NT2/D1 (cell line): ENCODE measurements around the gene SQOR.

ENCODE experiments used
- DNase-seq: peaks from one replicate; pipeline ENCODE4 v3.0.0-alpha.2; 2011; ENCODE audit warnings: low read depth, low spot score
- H3K27me3 ChIP-seq: 2 replicates; pipeline ENCODE4 v1.6.0; 2011; ENCODE audit warnings: mild to moderate bottlenecking; ENCODE audit not compliant: insufficient read length, insufficient read depth
- H3K36me3 ChIP-seq: 2 replicates; pipeline ENCODE4 v1.6.1; 2011; ENCODE audit warnings: mild to moderate bottlenecking, low read length, mixed read lengths; ENCODE audit not compliant: insufficient read depth, insufficient read length
- H3K4me1 ChIP-seq: 2 replicates; pipeline ENCODE4 v1.5.1; 2011; ENCODE audit not compliant: insufficient read depth, insufficient read length
- H3K4me3 ChIP-seq: 2 replicates; pipeline ENCODE4 v1.5.1; 2011; ENCODE audit warnings: low read depth; ENCODE audit not compliant: insufficient read length
- H3K9ac ChIP-seq: 2 replicates; pipeline ENCODE4 v1.6.0; 2011; ENCODE audit warnings: low read depth; ENCODE audit not compliant: insufficient read length
- H3K9me3 ChIP-seq: 2 replicates; pipeline ENCODE4 v1.5.1; 2011; ENCODE audit warnings: mild to moderate bottlenecking, low read length; ENCODE audit not compliant: insufficient read depth
- SUZ12 ChIP-seq: IDR thresholded peaks from 2 replicates; pipeline ENCODE4 v1.6.1; 2011; ENCODE audit not compliant: insufficient read length, insufficient read depth; ENCODE audit errors: extremely low read depth
- YY1 ChIP-seq: IDR thresholded peaks from 2 replicates; pipeline ENCODE4 v1.6.1; 2011; ENCODE audit not compliant: insufficient read length, insufficient read depth
- ZNF274 ChIP-seq: IDR thresholded peaks from 2 replicates; pipeline ENCODE4 v1.6.1; 2011; ENCODE audit warnings: mild to moderate bottlenecking, low read depth, low read length

The SQOR gene

DNA sequence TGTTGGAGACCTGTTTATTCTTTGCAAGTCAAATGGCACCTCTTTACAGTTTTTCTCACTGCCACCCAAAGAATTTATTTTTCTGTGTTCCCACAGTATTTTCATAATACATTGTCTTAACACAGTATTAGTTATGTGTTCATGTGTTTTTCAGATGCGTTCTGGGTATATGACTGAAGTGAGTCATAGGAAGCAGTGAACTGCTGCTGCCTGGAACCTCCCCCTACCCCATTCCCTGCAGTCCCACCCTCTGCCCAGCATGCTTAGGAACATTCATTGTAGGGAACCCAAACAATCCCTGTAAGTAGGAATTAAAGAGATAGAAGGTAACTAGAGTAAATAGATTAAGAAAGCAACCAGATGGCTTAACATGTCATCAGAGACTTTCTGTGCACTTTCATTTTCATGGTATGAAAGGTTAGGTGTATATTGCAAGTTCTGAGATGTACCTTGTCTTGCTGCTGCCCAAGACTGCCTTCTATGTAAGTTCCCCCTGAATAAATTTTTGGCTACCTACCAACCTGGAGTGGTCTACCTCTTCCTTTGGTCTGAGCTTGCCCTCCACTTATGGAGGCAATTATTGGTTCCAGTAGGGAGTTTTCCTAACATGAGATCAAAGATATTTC lies 21.9 kb upstream of the SQOR start:
- no peak for DNase-seq
- Histone ChIP-seq H3K36me3 (no peaks in the 10 kb centered on the region), H3K9ac (no peak overlapping the region), H3K27me3 (no peaks in the 10 kb centered on the region), H3K9me3 (no peaks in the 10 kb centered on the region), H3K4me3 (no peak overlapping the region), H3K4me1 (peaks cover 2% of the 10 kb centered on the region)
- TF ChIP-seq SUZ12: no peak

DNA sequence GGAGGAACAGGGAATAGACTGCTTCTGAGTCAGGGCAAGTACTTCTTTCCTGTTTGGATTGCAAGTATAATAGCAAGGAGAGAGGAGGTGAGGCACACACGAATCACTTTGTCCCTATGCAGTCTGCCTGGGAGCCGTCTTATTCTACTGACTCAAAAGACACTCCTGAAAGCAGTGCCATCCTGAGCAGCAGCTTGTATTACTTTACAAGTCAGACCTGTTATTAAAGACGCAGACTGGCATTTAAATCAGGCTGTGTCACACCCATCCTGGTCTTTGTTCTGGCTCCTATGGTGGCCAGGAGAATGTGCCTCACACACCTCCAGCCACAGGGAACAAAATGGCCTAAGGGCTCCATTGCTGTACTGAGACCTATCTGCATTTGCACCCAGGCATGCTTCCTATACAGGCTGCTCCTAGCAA lies 17.9 kb upstream of the SQOR start:
- no peaks in the 10 kb centered on the region for H3K9me3 ChIP-seq
- H3K9ac ChIP-seq: no peak overlapping the region
- no peak for DNase-seq
- no peak for TF ChIP-seq YY1
- no peak for TF ChIP-seq ZNF274
- TF ChIP-seq SUZ12: no peak
- peaks cover 2% of the 10 kb centered on the region for H3K4me1 ChIP-seq
- H3K36me3 ChIP-seq: no peaks in the 10 kb centered on the region
- H3K27me3 ChIP-seq: no peaks in the 10 kb centered on the region
- no peak overlapping the region for H3K4me3 ChIP-seq

DNA sequence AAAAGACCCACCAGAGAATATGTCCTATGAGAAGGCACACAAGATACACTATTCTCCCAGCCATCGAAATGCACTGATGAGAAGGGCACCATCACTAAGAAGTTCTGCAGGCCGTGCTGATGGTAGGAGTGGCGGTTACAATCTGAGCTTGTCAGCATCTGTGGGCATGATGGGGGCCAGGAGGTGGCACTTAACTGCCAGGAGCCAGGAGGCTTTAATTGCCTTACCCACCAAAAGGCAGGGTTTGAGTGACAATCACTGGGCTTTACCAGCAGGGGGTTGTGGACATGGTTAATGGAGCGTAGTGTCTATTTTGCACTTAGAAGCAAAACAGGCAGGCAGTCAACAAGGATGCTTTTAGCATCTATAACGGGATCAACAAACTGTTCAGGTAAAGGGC lies 16.0 kb upstream of the SQOR start:
- no peaks in the 10 kb centered on the region for H3K36me3 ChIP-seq
- H3K9ac ChIP-seq: no peak overlapping the region
- DNase-seq: no peak
- TF ChIP-seq YY1 (no peak), SUZ12 (no peak), ZNF274 (no peak)
- no peaks in the 10 kb centered on the region for H3K9me3 ChIP-seq
- H3K4me3 ChIP-seq: no peak overlapping the region
- peaks cover 2% of the 10 kb centered on the region for H3K4me1 ChIP-seq
- H3K27me3 ChIP-seq: no peaks in the 10 kb centered on the region

DNA sequence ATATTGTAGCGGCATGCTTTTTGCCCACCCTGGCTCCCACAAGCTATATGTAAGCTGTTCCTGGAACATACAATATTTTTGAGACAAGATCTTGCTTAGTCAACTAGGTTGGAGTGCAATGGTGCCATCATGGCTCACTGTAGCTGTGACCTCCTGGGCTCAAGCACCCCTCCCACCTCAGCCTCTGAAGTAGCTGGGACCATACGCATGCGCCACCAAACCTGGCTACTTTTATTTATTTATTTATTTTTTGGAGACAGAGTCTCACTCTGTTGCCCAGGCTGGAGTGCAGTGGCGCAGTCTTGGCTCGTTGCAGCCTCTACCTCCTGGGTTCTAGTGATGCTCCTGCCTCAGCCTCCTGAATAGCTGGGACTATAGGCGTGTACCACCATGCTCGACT lies 6.7 kb upstream of the SQOR start:
- Histone ChIP-seq H3K9me3 (peaks cover 14% of the 10 kb centered on the region; the same call in 1 of the 2 replicates), H3K4me3 (no peak overlapping the region), H3K27me3 (peaks cover 2% of the 10 kb centered on the region), H3K4me1 (no peaks in the 10 kb centered on the region), H3K9ac (no peak overlapping the region), H3K36me3 (no peaks in the 10 kb centered on the region)
- no peak for TF ChIP-seq ZNF274
- TF ChIP-seq SUZ12: no peak
- TF ChIP-seq YY1: no peak
- no peak for DNase-seq

DNA sequence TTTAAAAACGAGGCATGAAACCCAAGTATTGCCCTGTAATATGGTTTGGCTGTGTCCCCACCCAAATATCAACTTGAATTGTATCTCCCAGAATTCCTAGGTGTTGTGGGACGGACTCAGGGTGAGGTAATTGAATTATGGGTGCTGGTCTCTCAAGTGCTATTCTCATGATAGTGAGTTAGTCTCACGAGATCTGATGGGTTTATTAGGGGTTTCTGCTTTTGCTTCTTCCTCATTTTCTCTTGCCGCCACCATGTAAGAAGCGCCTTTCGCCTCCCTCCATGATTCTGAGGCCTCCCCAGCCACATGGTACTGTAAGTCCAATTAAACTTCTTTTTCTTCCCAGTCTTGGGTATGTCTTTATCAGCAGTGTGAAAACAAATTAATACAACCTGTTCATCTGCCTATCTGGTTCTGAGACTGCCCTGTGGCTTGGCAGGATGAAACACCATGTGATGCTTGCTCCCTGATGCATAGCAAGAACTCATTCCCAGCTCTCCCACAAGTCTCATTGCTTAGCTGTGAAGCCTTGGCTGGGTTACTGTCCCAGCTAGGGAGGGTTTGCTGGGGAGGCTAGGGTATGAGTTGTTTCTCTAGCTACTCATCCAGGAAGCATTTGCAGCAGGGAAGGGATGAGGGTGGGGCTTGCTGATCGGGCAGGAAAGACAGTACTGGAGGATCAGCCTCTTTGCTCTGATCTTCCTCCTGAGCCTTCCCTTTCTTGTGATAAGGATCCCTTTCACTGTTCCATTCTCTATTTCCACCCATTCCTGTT lies 3.7 kb upstream of the SQOR start:
- Histone ChIP-seq H3K9ac (no peak overlapping the region), H3K36me3 (no peaks in the 10 kb centered on the region), H3K4me1 (no peaks in the 10 kb centered on the region), H3K9me3 (peaks cover 14% of the 10 kb centered on the region; the same call in 1 of the 2 replicates), H3K27me3 (peaks cover 29% of the 10 kb centered on the region), H3K4me3 (no peak overlapping the region)
- TF ChIP-seq SUZ12: no peak
- no peak for TF ChIP-seq ZNF274
- no peak for TF ChIP-seq YY1
- DNase-seq: no peak

DNA sequence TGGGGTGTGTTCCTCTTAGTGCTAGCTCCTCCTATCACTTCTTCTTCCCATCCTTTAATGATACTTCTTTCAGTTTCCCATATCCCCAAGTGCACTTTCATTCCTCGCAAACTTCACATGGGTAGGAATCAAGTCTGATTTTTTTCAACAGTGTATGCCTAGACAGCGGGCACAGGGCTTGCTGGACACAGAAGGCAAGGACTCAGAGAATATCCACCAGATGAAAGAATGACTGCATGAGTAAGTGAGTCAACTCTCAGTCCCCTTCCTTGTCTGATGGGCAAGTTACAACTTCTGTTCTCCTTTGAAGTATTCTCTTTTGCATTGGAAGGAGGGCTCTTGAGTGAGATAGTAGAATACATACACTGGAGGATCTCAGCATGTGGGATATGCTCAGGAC lies 3.1 kb upstream of the SQOR start:
- Histone ChIP-seq H3K9ac (no peak overlapping the region), H3K36me3 (no peaks in the 10 kb centered on the region), H3K4me3 (no peak overlapping the region), H3K9me3 (peaks cover 14% of the 10 kb centered on the region; the same call in 1 of the 2 replicates), H3K4me1 (no peaks in the 10 kb centered on the region), H3K27me3 (peaks cover 33% of the 10 kb centered on the region)
- no peak for DNase-seq
- TF ChIP-seq YY1 (no peak), ZNF274 (no peak), SUZ12 (no peak)

DNA sequence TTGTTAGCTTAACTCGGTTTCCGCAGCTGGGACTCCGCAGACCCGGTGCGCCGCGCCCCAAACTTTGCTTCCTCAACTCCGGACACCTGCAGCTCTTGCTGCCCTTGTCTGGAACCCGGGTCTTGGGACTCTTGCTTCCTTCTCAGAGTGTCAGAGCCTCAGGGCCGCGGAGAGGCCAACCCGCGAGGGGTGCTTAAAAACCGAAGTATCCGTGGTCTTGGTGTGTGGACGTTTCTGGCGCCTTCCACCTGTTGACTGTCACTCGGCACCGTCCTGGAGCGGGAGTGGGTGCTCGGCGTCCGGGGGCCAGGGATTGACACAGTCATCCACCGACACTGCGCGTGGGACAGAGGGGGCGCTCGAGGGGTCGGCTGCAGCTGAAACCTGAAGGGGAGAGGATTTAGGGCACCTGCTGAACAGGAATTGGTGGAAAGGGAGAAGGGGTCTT lies 386 bp downstream of the SQOR start:
- no peak for DNase-seq
- H3K4me3 ChIP-seq: peak overlapping the region; percentile 51
- H3K36me3 ChIP-seq: no peaks in the 10 kb centered on the region
- TF ChIP-seq YY1 (no peak), ZNF274 (no peak), SUZ12 (no peak)
- no peaks in the 10 kb centered on the region for H3K4me1 ChIP-seq
- peaks cover 33% of the 10 kb centered on the region for H3K27me3 ChIP-seq
- no peaks in the 10 kb centered on the region for H3K9me3 ChIP-seq
- peak overlapping the region; percentile 64 for H3K9ac ChIP-seq
